ENCODE results near the gene HAPLN3. TPM values are rescaled to one million over a fixed set of nuclear protein-coding genes. Genes with fewer than 3 reads are reported as not detected.

Gene HAPLN3
- total RNA-seq, 2 donors from 2014 or later, result 138 to 203 TPM

GRCh38 chr15:88852476-88852875, 42.9 kb downstream of the HAPLN3 start:
- H3K27ac Mint-ChIP-seq, result no peak overlapping the region
- H3K4me1 Mint-ChIP-seq (ENCODE audit: low read depth in 2 of 2), result no peaks in the 10 kb centered on the region
- H3K4me3 Mint-ChIP-seq, result no peak overlapping the region
- peaks cover 4% of the 10 kb centered on the region for H3K9me3 Mint-ChIP-seq
- H3K36me3 Mint-ChIP-seq, result peaks cover 6% of the 10 kb centered on the region
- peak; percentile 25 for DNase-seq (ENCODE audit: low spot score)
- no peak for ATAC-seq
- peaks cover 14 to 16% of the 10 kb centered on the region in 2 donors for H3K27me3 Mint-ChIP-seq

- Mint-ChIP-seq H3K9me3 (peaks cover 2% of the 10 kb centered on the region), H3K27me3 (peaks cover 10 to 16% of the 10 kb centered on the region in 2 donors), H3K4me1 (ENCODE audit: low read depth in 2 of 2) (peaks cover 0 to 6% of the 10 kb centered on the region in 2 donors), H3K36me3 (peaks cover 3% of the 10 kb centered on the region), H3K27ac (no peak overlapping the region), H3K4me3 (no peak overlapping the region)
- ATAC-seq, result no peak
- DNase-seq (ENCODE audit: low spot score), result peak; percentile 23
Measured at GRCh38 chr15:88849376-88850072, 45.8 kb downstream of the HAPLN3 start.

GRCh38 chr15:88848203-88848602, 47.1 kb downstream of the HAPLN3 start:
- Mint-ChIP-seq H3K36me3 (no peaks in the 10 kb centered on the region), H3K27me3 (peaks cover 7 to 14% of the 10 kb centered on the region in 2 donors), H3K4me1 (ENCODE audit: low read depth in 2 of 2) (peaks cover 0 to 6% of the 10 kb centered on the region in 2 donors), H3K27ac (no peak overlapping the region), H3K4me3 (no peak overlapping the region), H3K9me3 (no peaks in the 10 kb centered on the region)
- ATAC-seq (no peak), DNase-seq (ENCODE audit: low spot score) (peak; percentile 0)

- peaks cover 1 to 11% of the 10 kb centered on the region in 2 donors for H3K27me3 Mint-ChIP-seq
- no peaks in the 10 kb centered on the region for H3K36me3 Mint-ChIP-seq
- H3K4me1 Mint-ChIP-seq (ENCODE audit: low read depth in 2 of 2), result peaks cover 0 to 6% of the 10 kb centered on the region in 2 donors
- H3K9me3 Mint-ChIP-seq, result no peaks in the 10 kb centered on the region
- no peak overlapping the region for H3K27ac Mint-ChIP-seq
- peak; percentile 20 for DNase-seq (ENCODE audit: low spot score)
- ATAC-seq, result no peak
- H3K4me3 Mint-ChIP-seq, result no peak overlapping the region
Measured at GRCh38 chr15:88847144-88847543, 48.2 kb downstream of the HAPLN3 start.

- peaks cover 0 to 6% of the 10 kb centered on the region in 2 donors for H3K4me1 Mint-ChIP-seq (ENCODE audit: low read depth in 2 of 2)
- H3K9me3 Mint-ChIP-seq, result no peaks in the 10 kb centered on the region
- no peak overlapping the region for H3K4me3 Mint-ChIP-seq
- DNase-seq (ENCODE audit: low spot score) (no peak), ATAC-seq (peak in 1 of 2 donors; percentile 29)
- peak overlapping the region in 1 of 2 donors; percentile 64 for H3K27ac Mint-ChIP-seq
- H3K27me3 Mint-ChIP-seq, result peaks cover 0 to 10% of the 10 kb centered on the region in 2 donors
- H3K36me3 Mint-ChIP-seq, result no peaks in the 10 kb centered on the region
Measured at GRCh38 chr15:88845616-88846015, 49.7 kb downstream of the HAPLN3 start.

GRCh38 chr15:88844749-88845386, 50.5 kb downstream of the HAPLN3 start:
- Mint-ChIP-seq H3K36me3 (no peaks in the 10 kb centered on the region), H3K9me3 (no peaks in the 10 kb centered on the region), H3K4me3 (no peak overlapping the region), H3K4me1 (ENCODE audit: low read depth in 2 of 2) (peaks cover 0 to 6% of the 10 kb centered on the region in 2 donors), H3K27me3 (peaks cover 0 to 10% of the 10 kb centered on the region in 2 donors), H3K27ac (no peak overlapping the region)
- DNase-seq (ENCODE audit: low spot score) (no peak), ATAC-seq (peak; percentile 49 to 62)

GRCh38 chr15:88843334-88843733, 52.0 kb downstream of the HAPLN3 start:
- H3K9me3 Mint-ChIP-seq, result no peaks in the 10 kb centered on the region
- H3K27ac Mint-ChIP-seq, result no peak overlapping the region
- ATAC-seq (peak in 1 of 2 donors; percentile 24), DNase-seq (ENCODE audit: low spot score) (no peak)
- H3K27me3 Mint-ChIP-seq, result peaks cover 0 to 12% of the 10 kb centered on the region in 2 donors
- H3K36me3 Mint-ChIP-seq, result no peaks in the 10 kb centered on the region
- H3K4me3 Mint-ChIP-seq, result no peak overlapping the region
- peaks cover 0 to 9% of the 10 kb centered on the region in 2 donors for H3K4me1 Mint-ChIP-seq (ENCODE audit: low read depth in 2 of 2)

GRCh38 chr15:88842156-88842555, 53.2 kb downstream of the HAPLN3 start:
- peaks cover 0 to 9% of the 10 kb centered on the region in 2 donors for H3K4me1 Mint-ChIP-seq (ENCODE audit: low read depth in 2 of 2)
- no peak for ATAC-seq

GRCh38 chr15:88841236-88841635, 54.1 kb downstream of the HAPLN3 start:
- H3K9me3 Mint-ChIP-seq, result no peaks in the 10 kb centered on the region
- no peak overlapping the region for H3K27ac Mint-ChIP-seq
- ATAC-seq (no peak), DNase-seq (ENCODE audit: low spot score) (peak; percentile 39)
- no peak overlapping the region for H3K4me3 Mint-ChIP-seq
- peaks cover 0 to 7% of the 10 kb centered on the region in 2 donors for H3K27me3 Mint-ChIP-seq
- no peaks in the 10 kb centered on the region for H3K36me3 Mint-ChIP-seq
- peaks cover 0 to 9% of the 10 kb centered on the region in 2 donors for H3K4me1 Mint-ChIP-seq (ENCODE audit: low read depth in 2 of 2)

More at GRCh38 chr15:88842156-88842555, 53.2 kb downstream of the HAPLN3 start:
- no peak overlapping the region for H3K4me3 Mint-ChIP-seq
- H3K9me3 Mint-ChIP-seq, result no peaks in the 10 kb centered on the region
- no peak overlapping the region for H3K27ac Mint-ChIP-seq
- H3K36me3 Mint-ChIP-seq, result no peaks in the 10 kb centered on the region
- DNase-seq (ENCODE audit: low spot score), result no peak
- H3K27me3 Mint-ChIP-seq, result peaks cover 0 to 7% of the 10 kb centered on the region in 2 donors

- H3K4me3 Mint-ChIP-seq, result no peak overlapping the region
- H3K9me3 Mint-ChIP-seq, result no peaks in the 10 kb centered on the region
- H3K27ac Mint-ChIP-seq, result no peak overlapping the region
- H3K36me3 Mint-ChIP-seq, result no peaks in the 10 kb centered on the region
- H3K4me1 Mint-ChIP-seq (ENCODE audit: low read depth in 2 of 2), result peaks cover 0 to 6% of the 10 kb centered on the region in 2 donors
- peak; percentile 50 for DNase-seq (ENCODE audit: low spot score)
- ATAC-seq, result no peak
- peaks cover 0 to 7% of the 10 kb centered on the region in 2 donors for H3K27me3 Mint-ChIP-seq
Measured at GRCh38 chr15:88839961-88840360, 55.4 kb downstream of the HAPLN3 start.

GRCh38 chr15:88839146-88839545, 56.2 kb downstream of the HAPLN3 start:
- Mint-ChIP-seq H3K36me3 (no peaks in the 10 kb centered on the region), H3K27ac (no peak overlapping the region), H3K4me1 (ENCODE audit: low read depth in 2 of 2) (peaks cover 0 to 3% of the 10 kb centered on the region in 2 donors), H3K9me3 (no peaks in the 10 kb centered on the region), H3K27me3 (peaks cover 0 to 7% of the 10 kb centered on the region in 2 donors), H3K4me3 (no peak overlapping the region)
- no peak for DNase-seq (ENCODE audit: low spot score)
- ATAC-seq, result no peak

- no peaks in the 10 kb centered on the region for H3K36me3 Mint-ChIP-seq
Measured at GRCh38 chr15:88838667-88839066, 56.7 kb downstream of the HAPLN3 start.

GRCh38 chr15:88835646-88836045, 59.7 kb downstream of the HAPLN3 start:
- peaks cover 0 to 3% of the 10 kb centered on the region in 2 donors for H3K4me1 Mint-ChIP-seq (ENCODE audit: low read depth in 2 of 2)
- no peaks in the 10 kb centered on the region for H3K9me3 Mint-ChIP-seq
- ATAC-seq (no peak), DNase-seq (ENCODE audit: low spot score) (no peak)
- no peak overlapping the region for H3K27ac Mint-ChIP-seq
- no peak overlapping the region for H3K4me3 Mint-ChIP-seq
- no peaks in the 10 kb centered on the region for H3K36me3 Mint-ChIP-seq
- peaks cover 0 to 5% of the 10 kb centered on the region in 2 donors for H3K27me3 Mint-ChIP-seq

More at GRCh38 chr15:88838667-88839066, 56.7 kb downstream of the HAPLN3 start:
- Mint-ChIP-seq H3K27me3 (peaks cover 0 to 7% of the 10 kb centered on the region in 2 donors), H3K27ac (no peak overlapping the region), H3K4me1 (ENCODE audit: low read depth in 2 of 2) (peaks cover 0 to 3% of the 10 kb centered on the region in 2 donors), H3K4me3 (no peak overlapping the region), H3K9me3 (no peaks in the 10 kb centered on the region)
- peak; percentile 49 for DNase-seq (ENCODE audit: low spot score)
- peak in 1 of 2 donors; percentile 13 for ATAC-seq

- no peaks in the 10 kb centered on the region for H3K9me3 Mint-ChIP-seq
- H3K27me3 Mint-ChIP-seq, result peaks cover 0 to 5% of the 10 kb centered on the region in 2 donors
- peaks cover 0 to 3% of the 10 kb centered on the region in 2 donors for H3K4me1 Mint-ChIP-seq (ENCODE audit: low read depth in 2 of 2)
- no peak overlapping the region for H3K4me3 Mint-ChIP-seq
- ATAC-seq (no peak), DNase-seq (ENCODE audit: low spot score) (no peak)
- H3K27ac Mint-ChIP-seq, result no peak overlapping the region
- H3K36me3 Mint-ChIP-seq, result no peaks in the 10 kb centered on the region
Measured at GRCh38 chr15:88835119-88835518, 60.2 kb downstream of the HAPLN3 start.
